ENCODE data around the gene TTC14. TPM values are rescaled to one million over a fixed set of nuclear protein-coding genes. Genes with fewer than 3 reads are reported as not detected.
A peak's percentile ranks its signal among the peaks of the same experiment; 100 is the strongest.

The TTC14 gene
- total and polyA plus RNA-seq, 10 of the 15 experiments (the other 5 are each of a cell fraction or from before 2014, with no cell fraction given) = 14.0 to 81.5 (median 29.4) TPM

- Histone ChIP-seq H3K79me2 (ENCODE audit: control insufficient read depth, insufficient read depth, low read length) (no peaks in the 10 kb centered on the region), H3K36me3 (ENCODE audit: control insufficient read depth in 2 of 2, insufficient read depth in 2 of 2, low read length in 1 of 2) (no peaks in the 10 kb centered on the region), H3K4me2 (ENCODE audit: control insufficient read depth, insufficient read depth) (no peak overlapping the region), H3K27ac (ENCODE audit: control insufficient read depth, insufficient read depth) (no peak overlapping the region), H3K9ac (ENCODE audit: control insufficient read depth, insufficient read depth, low read length) (no peak overlapping the region), H2AFZ (ENCODE audit: control insufficient read depth, low read depth, low read length) (no peak overlapping the region), H3K9me3 (replicated peaks; ENCODE audit: control insufficient read depth, insufficient read depth, low read length) (no peaks in the 10 kb centered on the region; the same call in 2 of the 3 replicates), H3K4me1 (ENCODE audit: control insufficient read depth, insufficient read depth, low read length) (peaks cover 13% of the 10 kb centered on the region), H4K20me1 (ENCODE audit: control insufficient read depth, insufficient read depth) (no peaks in the 10 kb centered on the region), H3K4me3 (no peak overlapping the region), H3K27me3 (replicated peaks in 1 of 2; ENCODE audit: control insufficient read depth in 2 of 2, insufficient read depth in 2 of 2, low read length in 1 of 2) (no peaks in the 10 kb centered on the region)
- intact Hi-C loops (cut with micrococcal nuclease; ENCODE audit: unreplicated experiment) (no loop called here), in situ Hi-C loops (cut with MboI) (no loop called here)
- no peak for TF ChIP-seq BMI1 (IDR thresholded peaks at IDR 0.05; ENCODE audit: borderline replicate concordance)
- TF ChIP-seq RAD21 (IDR thresholded peaks at IDR 0.05; ENCODE audit: insufficient read depth, low read depth, low read length) = 0 out of 2 replicates have a peak, but pooled peaks have one; percentile 20
- BruUV-seq (replicated peaks) = no TSS peak
- DNase-seq (ENCODE audit: low read depth, low spot score) (no peak), FAIRE-seq (no peak), ATAC-seq (no peak)
- 98% methylated on average over 3 of the region's 3 CpGs for WGBS (ENCODE audit: insufficient coverage, insufficient replicate concordance, low lambda C conversion rate, missing lambda C conversion rate)
- ChIA-PET CTCF (interaction anchor here (1.3 kb wide), 1 partner anchor 29 kb away, joined by 3 read pairs; no protein-coding TSS in a partner anchor), RAD21 (ENCODE audit: unreplicated experiment) (no interaction called here), SMC1A (ENCODE audit: uncharacterized antibody, unreplicated experiment) (interaction anchor here (0.9 to 1.7 kb wide), 3 partner anchors 11 to 809 kb away, joined by 3 to 5 read pairs (median 3); no protein-coding TSS in a partner anchor), POLR2A (no interaction called here)
Measured at GRCh38 chr3:180631317-180631716, 29.4 kb downstream of the TTC14 start.

GRCh38 chr3:180633722-180634121 is 31.8 kb downstream of the TTC14 start:
- Histone ChIP-seq H3K4me2 (ENCODE audit: control insufficient read depth, insufficient read depth) (no peak overlapping the region), H3K9ac (ENCODE audit: control insufficient read depth, insufficient read depth, low read length) (no peak overlapping the region), H3K27ac (ENCODE audit: control insufficient read depth, insufficient read depth) (no peak overlapping the region), H2AFZ (ENCODE audit: control insufficient read depth, low read depth, low read length) (peak overlapping the region; percentile 17; the same call in 1 of the 2 replicates), H3K36me3 (ENCODE audit: control insufficient read depth in 2 of 2, insufficient read depth in 2 of 2, low read length in 1 of 2) (no peaks in the 10 kb centered on the region), H3K27me3 (replicated peaks in 1 of 2; ENCODE audit: control insufficient read depth in 2 of 2, insufficient read depth in 2 of 2, low read length in 1 of 2) (no peaks in the 10 kb centered on the region), H3K79me2 (ENCODE audit: control insufficient read depth, insufficient read depth, low read length) (no peaks in the 10 kb centered on the region), H3K9me3 (replicated peaks; ENCODE audit: control insufficient read depth, insufficient read depth, low read length) (no peaks in the 10 kb centered on the region), H3K4me1 (ENCODE audit: control insufficient read depth, insufficient read depth, low read length) (no peaks in the 10 kb centered on the region), H4K20me1 (ENCODE audit: control insufficient read depth, insufficient read depth) (no peaks in the 10 kb centered on the region), H3K4me3 (no peak overlapping the region)
- TF ChIP-seq ATF3 (IDR thresholded peaks at IDR 0.05; ENCODE audit: borderline replicate concordance, extremely low read depth, low read depth, low read length) (no peak), RAD21 (IDR thresholded peaks at IDR 0.05; ENCODE audit: insufficient read depth, low read depth, low read length) (peak; percentile 39), RUNX3 (IDR thresholded peaks at IDR 0.05; ENCODE audit: low read length) (peak; percentile 20; the same call in 1 of the 2 replicates), CTCF (IDR thresholded peaks at IDR 0.05 in 2 of 3, conservative IDR thresholded peaks at IDR 0.05 in 1 of 3; ENCODE audit: control insufficient read depth in 2 of 3, extremely low read depth in 1 of 3, insufficient read depth in 1 of 3, low read depth in 3 of 3, low read length in 3 of 3) (peak; percentile 8 to 21 (median 18); a peak in 2 of 6 replicates)
- peak; percentile 82 for ATAC-seq
- intact Hi-C loops (cut with micrococcal nuclease; ENCODE audit: unreplicated experiment) = loop anchor here (1.0 kb wide), 1 partner anchor 222 kb away; no protein-coding TSS in a partner anchor
- CTCF ChIA-PET = interaction anchor here (1.2 to 1.5 kb wide), 2 partner anchors 8 to 148 kb away, joined by 3 read pairs; no protein-coding TSS in a partner anchor
- POLR2A ChIA-PET = no interaction called here
- in situ Hi-C loops (cut with MboI) = no loop called here
- BruUV-seq (replicated peaks) = no TSS peak
- DNase-seq (ENCODE audit: low read depth, low spot score) = no peak
- SMC1A ChIA-PET (ENCODE audit: uncharacterized antibody, unreplicated experiment) = interaction anchor here (1.1 to 1.3 kb wide), 3 partner anchors 13 to 822 kb away, joined by 3 to 6 read pairs (median 3); no protein-coding TSS in a partner anchor
- 0% methylated on average over 2 of the region's 2 CpGs for WGBS (ENCODE audit: insufficient coverage, insufficient replicate concordance, low lambda C conversion rate, missing lambda C conversion rate)
- RAD21 ChIA-PET (ENCODE audit: unreplicated experiment) = no interaction called here
- FAIRE-seq = no peak
